SK-N-MC (cell line): ENCODE measurements around the gene CCDC141.

ENCODE experiments used
- EZH2 ChIP-seq: fragments of 200-600 bp; sonication (generic); IDR thresholded peaks from one replicate; pipeline ENCODE4 v1.6.1; 2017; ENCODE audit warnings: antibody characterized with exemption
- FOXP2 ChIP-seq: optimal IDR thresholded peaks from 2 replicates; pipeline ENCODE3; 2011; ENCODE audit warnings: mild to moderate bottlenecking, moderate library complexity; ENCODE audit not compliant: insufficient read depth; ENCODE audit errors: extremely low read length, control extremely low read depth
- POLR2AphosphoS5 ChIP-seq: IDR thresholded peaks from 2 replicates; pipeline ENCODE4 v1.6.1; 2012; ENCODE audit warnings: mild to moderate bottlenecking, low read depth, low read length, borderline replicate concordance

GRCh38 chr2:178828486-178828881, 221.5 kb downstream of the CCDC141 start:
- TF ChIP-seq FOXP2 (no peak), EZH2 (no peak), POLR2AphosphoS5 (no peak)
